ENCODE data around the gene CCDC121.
A peak's percentile ranks its signal among the peaks of the same experiment; 100 is the strongest.
"Not testable (repeated sequence)": the region's sequence is repeated elsewhere in the genome, so short reads cannot be mapped to it uniquely, and the experiment has no call there.

Gene CCDC121

DNA sequence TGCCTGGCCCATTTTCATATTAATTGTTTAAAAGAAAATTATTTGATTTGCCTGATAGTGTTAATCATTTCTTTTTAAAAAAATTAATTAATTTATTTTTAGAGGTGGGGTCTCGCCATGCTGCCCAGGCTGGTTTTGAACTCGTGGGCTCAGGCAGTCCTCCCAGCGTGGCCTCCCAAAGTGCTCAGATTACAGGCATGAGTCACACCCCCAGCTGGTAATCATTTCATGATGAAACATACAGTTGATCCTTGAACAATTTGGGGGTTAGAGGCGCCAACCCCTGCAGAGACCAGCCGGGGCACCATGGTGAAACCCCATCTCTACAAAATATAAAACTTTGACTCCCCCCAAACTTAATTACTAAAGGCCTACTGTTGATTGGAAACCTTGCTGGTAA is 8.0 kb upstream of the CCDC121 start:
- Histone ChIP-seq H3K9me3 (ENCODE audit: control extremely low read depth in 1 of 5, control insufficient read depth in 4 of 5, insufficient read depth in 2 of 5, low read depth in 1 of 5, low read length in 4 of 5) (no peaks in the 10 kb centered on the region), H3K4me1 (ENCODE audit: control extremely low read depth in 1 of 4, control insufficient read depth in 4 of 4, insufficient read depth in 4 of 4, low read length in 3 of 4) (no peaks in the 10 kb centered on the region), H3K27me3 (replicated peaks in 2 of 5; ENCODE audit: control insufficient read depth in 4 of 5, insufficient read depth in 5 of 5, low read length in 4 of 5) (no peaks in the 10 kb centered on the region), H3K36me3 (ENCODE audit: control insufficient read depth in 4 of 4, insufficient read depth in 4 of 4, low read length in 3 of 4) (peaks cover 41 to 93% (median 53%) of the 10 kb centered on the region in 4 experiments), H3K27ac (ENCODE audit: insufficient read depth in 1 of 2, low read depth in 1 of 2, low read length in 2 of 2, poor library complexity in 1 of 2, severe bottlenecking in 2 of 2) (no peak overlapping the region), H3K4me3 (ENCODE audit: control insufficient read depth in 1 of 7, extremely low read depth in 1 of 7, insufficient read depth in 4 of 7, low read depth in 2 of 7, low read length in 6 of 7) (no peak overlapping the region)
- ChIA-PET CTCF (interaction anchor here (1.0 kb wide), 1 partner anchor 9 kb away, joined by 3 read pairs; no protein-coding TSS in a partner anchor), POLR2A (no interaction called here)
- DNase-seq = no peak
- WGBS (ENCODE audit: insufficient coverage) = 100% methylated on average over 4 of the region's 5 CpGs

DNA sequence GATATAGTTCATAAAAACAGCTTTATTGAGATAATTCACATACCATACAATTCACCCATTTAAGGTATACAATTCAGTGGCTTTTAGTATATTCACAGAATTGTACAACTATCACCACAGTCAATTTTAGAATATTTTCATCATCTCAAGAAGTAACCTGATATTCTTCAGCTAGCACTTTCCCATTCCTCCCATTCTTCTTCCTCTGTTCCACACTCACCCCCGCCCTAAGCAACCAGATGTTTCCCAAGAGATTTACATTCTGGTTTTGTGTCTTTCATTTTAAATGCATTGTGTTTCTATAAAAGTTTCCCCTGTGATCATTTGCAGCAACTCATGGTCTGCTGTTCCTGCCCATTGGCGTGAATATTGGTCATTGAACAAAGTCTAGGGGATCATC is 5.5 kb upstream of the CCDC121 start:
- H3K27ac ChIP-seq (ENCODE audit: insufficient read depth in 1 of 2, low read depth in 1 of 2, low read length in 2 of 2, poor library complexity in 1 of 2, severe bottlenecking in 2 of 2) = no peak overlapping the region
- CTCF ChIA-PET = interaction anchor here (0.7 kb wide), 1 partner anchor 145 kb away, joined by 3 read pairs; no protein-coding TSS in a partner anchor
- no peak overlapping the region for H3K4me3 ChIP-seq (ENCODE audit: control insufficient read depth in 1 of 7, extremely low read depth in 1 of 7, insufficient read depth in 4 of 7, low read depth in 2 of 7, low read length in 6 of 7)
- no CpG with 5 or more reads among the region's 2 CpGs for WGBS (ENCODE audit: insufficient coverage)
- peaks cover 4 to 7% (median 5%) of the 10 kb centered on the region in 4 experiments for H3K4me1 ChIP-seq (ENCODE audit: control extremely low read depth in 1 of 4, control insufficient read depth in 4 of 4, insufficient read depth in 4 of 4, low read length in 3 of 4)
- no peaks in the 10 kb centered on the region for H3K27me3 ChIP-seq (replicated peaks in 2 of 5; ENCODE audit: control insufficient read depth in 4 of 5, insufficient read depth in 5 of 5, low read length in 4 of 5)
- DNase-seq = no peak
- H3K9me3 ChIP-seq (ENCODE audit: control extremely low read depth in 1 of 5, control insufficient read depth in 4 of 5, insufficient read depth in 2 of 5, low read depth in 1 of 5, low read length in 4 of 5) = no peaks in the 10 kb centered on the region
- POLR2A ChIA-PET = no interaction called here
- peaks cover 28 to 82% (median 51%) of the 10 kb centered on the region in 4 experiments for H3K36me3 ChIP-seq (ENCODE audit: control insufficient read depth in 4 of 4, insufficient read depth in 4 of 4, low read length in 3 of 4)

DNA sequence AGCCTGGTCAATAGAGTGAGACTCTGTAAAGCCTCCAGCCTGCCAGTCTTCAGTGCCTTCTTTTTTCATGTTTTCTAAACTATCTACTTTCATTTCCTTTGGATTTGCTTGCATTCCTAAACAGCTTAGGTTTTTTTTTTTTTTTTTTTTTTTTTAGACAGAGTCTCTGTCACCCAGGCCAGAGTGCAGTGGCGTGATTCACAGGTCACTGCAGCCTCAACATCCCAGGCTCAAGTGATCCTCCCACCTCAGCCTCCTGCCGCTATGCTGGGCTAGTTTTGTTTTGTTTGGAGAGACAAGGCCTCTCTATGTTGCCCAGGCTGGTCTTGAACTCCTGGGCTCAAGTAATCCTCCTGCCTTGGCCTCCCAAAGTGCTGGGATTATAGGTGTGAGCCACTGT is 1.4 kb upstream of the CCDC121 start:
- WGBS (ENCODE audit: insufficient coverage) = no CpG with 5 or more reads among the region's 2 CpGs
- peaks cover 11 to 43% (median 32%) of the 10 kb centered on the region in 4 experiments for H3K36me3 ChIP-seq (ENCODE audit: control insufficient read depth in 4 of 4, insufficient read depth in 4 of 4, low read length in 3 of 4)
- CTCF ChIA-PET; DNase-seq; H3K27me3 ChIP-seq (replicated peaks in 2 of 5; ENCODE audit: control insufficient read depth in 4 of 5, insufficient read depth in 5 of 5, low read length in 4 of 5); POLR2A ChIA-PET; H3K27ac ChIP-seq (ENCODE audit: insufficient read depth in 1 of 2, low read depth in 1 of 2, low read length in 2 of 2, poor library complexity in 1 of 2, severe bottlenecking in 2 of 2); H3K9me3 ChIP-seq (ENCODE audit: control extremely low read depth in 1 of 5, control insufficient read depth in 4 of 5, insufficient read depth in 2 of 5, low read depth in 1 of 5, low read length in 4 of 5): not testable (repeated sequence)
- peaks cover 17 to 35% (median 29%) of the 10 kb centered on the region in 4 experiments for H3K4me1 ChIP-seq (ENCODE audit: control extremely low read depth in 1 of 4, control insufficient read depth in 4 of 4, insufficient read depth in 4 of 4, low read length in 3 of 4)
- peak overlapping the region in 1 of 7 experiments; percentile 98 for H3K4me3 ChIP-seq (ENCODE audit: control insufficient read depth in 1 of 7, extremely low read depth in 1 of 7, insufficient read depth in 4 of 7, low read depth in 2 of 7, low read length in 6 of 7)

DNA sequence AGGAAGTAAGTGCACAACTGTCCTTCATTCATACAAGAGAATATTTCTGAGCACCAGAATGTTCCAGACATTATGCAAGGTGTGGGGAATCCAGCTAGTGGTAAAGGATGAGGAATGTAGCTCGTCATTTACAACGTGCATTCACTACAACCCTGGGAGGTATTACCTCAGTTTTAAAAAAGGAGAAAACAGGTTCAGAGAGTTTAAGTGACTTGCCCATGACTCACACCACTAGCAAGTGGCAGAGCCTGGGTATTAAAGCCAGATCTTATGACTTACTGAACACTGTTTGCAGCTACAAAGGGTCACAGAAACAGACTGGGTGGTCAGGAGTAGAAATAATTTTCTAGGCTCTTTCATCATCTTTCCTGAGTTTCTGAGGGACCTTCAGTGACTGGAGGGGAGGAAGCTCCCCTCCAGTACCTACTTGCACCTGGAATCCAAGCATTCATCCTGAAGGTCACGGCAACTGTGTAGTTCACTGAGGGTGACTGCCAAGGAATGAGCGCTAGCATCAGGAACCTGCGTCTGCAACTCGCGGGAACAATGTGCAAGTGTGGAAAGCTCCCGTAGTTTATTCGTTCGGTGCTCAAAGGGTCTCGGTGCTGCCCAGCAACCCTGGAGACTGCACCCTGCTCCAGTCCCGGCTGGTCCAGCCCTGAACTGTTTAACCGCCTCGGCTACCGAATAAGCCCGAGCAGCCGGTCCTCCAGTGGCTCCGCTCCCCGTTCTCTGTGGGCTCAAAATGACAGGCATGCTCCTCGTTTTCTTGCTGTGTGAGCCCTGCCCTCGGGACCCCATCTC is 647 bp downstream of the CCDC121 start:
- Histone ChIP-seq H3K27ac (ENCODE audit: insufficient read depth in 1 of 2, low read depth in 1 of 2, low read length in 2 of 2, poor library complexity in 1 of 2, severe bottlenecking in 2 of 2) (peak overlapping the region; percentile 36 to 93), H3K36me3 (ENCODE audit: control insufficient read depth in 4 of 4, insufficient read depth in 4 of 4, low read length in 3 of 4) (peaks cover 9 to 39% (median 30%) of the 10 kb centered on the region in 4 experiments), H3K4me3 (ENCODE audit: control insufficient read depth in 1 of 7, extremely low read depth in 1 of 7, insufficient read depth in 4 of 7, low read depth in 2 of 7, low read length in 6 of 7) (peak overlapping the region; percentile 84 to 99 (median 97)), H3K27me3 (replicated peaks in 2 of 5; ENCODE audit: control insufficient read depth in 4 of 5, insufficient read depth in 5 of 5, low read length in 4 of 5) (no peaks in the 10 kb centered on the region), H3K9me3 (ENCODE audit: control extremely low read depth in 1 of 5, control insufficient read depth in 4 of 5, insufficient read depth in 2 of 5, low read depth in 1 of 5, low read length in 4 of 5) (no peaks in the 10 kb centered on the region), H3K4me1 (ENCODE audit: control extremely low read depth in 1 of 4, control insufficient read depth in 4 of 4, insufficient read depth in 4 of 4, low read length in 3 of 4) (peaks cover 17 to 35% (median 29%) of the 10 kb centered on the region in 4 experiments)
- DNase-seq = peak in 2 of 3 donors; percentile 29 to 55
- WGBS (ENCODE audit: insufficient coverage) = 1% methylated on average over 8 of the region's 21 CpGs
- CTCF ChIA-PET = interaction anchor here (0.7 to 2.8 kb wide), 5 partner anchors 12 to 55 kb away, joined by 3 to 7 read pairs (median 3); partner anchors contain the start of genes SLC4A1AP and SUPT7L
- POLR2A ChIA-PET = interaction anchor here (0.6 kb wide), 1 partner anchor 53 kb away, joined by 4 read pairs; no protein-coding TSS in a partner anchor

DNA sequence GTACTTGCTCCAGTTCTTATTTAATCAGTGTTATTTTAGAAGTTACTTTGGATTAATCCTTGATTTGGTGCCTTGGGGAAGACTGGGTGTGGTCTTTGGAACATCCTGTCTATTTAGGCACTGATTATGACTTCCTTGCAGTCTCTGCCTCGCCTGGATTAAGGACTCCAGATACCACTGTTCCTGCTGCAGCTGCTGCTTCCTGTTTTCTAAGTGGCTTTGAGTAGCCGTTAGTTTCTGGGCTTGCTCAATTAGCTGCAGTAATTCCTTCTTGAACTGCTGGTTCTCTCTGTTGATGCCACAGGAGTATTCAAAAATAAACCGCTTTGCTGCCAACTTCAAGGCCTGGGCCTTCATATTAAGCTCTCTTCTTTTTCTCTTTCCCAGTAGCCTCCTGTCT is 1.9 kb downstream of the CCDC121 start:
- H3K27me3 ChIP-seq (replicated peaks in 2 of 5; ENCODE audit: control insufficient read depth in 4 of 5, insufficient read depth in 5 of 5, low read length in 4 of 5); POLR2A ChIA-PET; H3K9me3 ChIP-seq (ENCODE audit: control extremely low read depth in 1 of 5, control insufficient read depth in 4 of 5, insufficient read depth in 2 of 5, low read depth in 1 of 5, low read length in 4 of 5): not testable (repeated sequence)
- Histone ChIP-seq H3K36me3 (ENCODE audit: control insufficient read depth in 4 of 4, insufficient read depth in 4 of 4, low read length in 3 of 4) (peaks cover 12 to 40% (median 29%) of the 10 kb centered on the region in 4 experiments), H3K4me1 (ENCODE audit: control extremely low read depth in 1 of 4, control insufficient read depth in 4 of 4, insufficient read depth in 4 of 4, low read length in 3 of 4) (peaks cover 17 to 35% (median 29%) of the 10 kb centered on the region in 4 experiments), H3K4me3 (ENCODE audit: control insufficient read depth in 1 of 7, extremely low read depth in 1 of 7, insufficient read depth in 4 of 7, low read depth in 2 of 7, low read length in 6 of 7) (peak overlapping the region in 3 of 7 experiments; percentile 19 to 30 (median 21)), H3K27ac (ENCODE audit: insufficient read depth in 1 of 2, low read depth in 1 of 2, low read length in 2 of 2, poor library complexity in 1 of 2, severe bottlenecking in 2 of 2) (peak overlapping the region; percentile 29 to 93)
- peak; percentile 18 to 68 (median 44) for DNase-seq
- CTCF ChIA-PET = interaction anchor here (2.8 kb wide), 1 partner anchor 56 kb away, joined by 7 read pairs; no protein-coding TSS in a partner anchor
- 0% methylated on average over 1 of the region's 3 CpGs for WGBS (ENCODE audit: insufficient coverage)

DNA sequence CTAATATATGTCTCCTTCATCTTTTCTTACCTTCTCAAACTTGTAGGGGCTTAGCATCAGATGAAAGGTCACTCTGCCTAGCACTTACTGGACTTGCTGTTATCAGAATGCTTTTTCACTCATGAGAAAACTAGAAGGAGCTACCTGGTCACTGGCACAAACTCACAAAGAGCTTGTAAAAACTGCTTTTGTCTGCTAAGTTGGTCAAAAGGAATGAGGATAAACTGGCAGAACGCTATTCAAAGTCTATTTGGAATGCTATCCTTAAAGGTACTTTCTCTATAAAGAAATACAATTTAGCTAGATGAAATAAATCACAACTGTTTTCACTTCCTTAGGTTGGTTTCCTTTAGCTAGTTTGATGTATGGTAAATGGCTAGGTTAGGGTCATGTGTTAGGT is 2.5 kb downstream of the CCDC121 start:
- CTCF ChIA-PET = interaction anchor here (2.8 kb wide), 1 partner anchor 57 kb away, joined by 7 read pairs; no protein-coding TSS in a partner anchor
- H3K27ac ChIP-seq (ENCODE audit: insufficient read depth in 1 of 2, low read depth in 1 of 2, low read length in 2 of 2, poor library complexity in 1 of 2, severe bottlenecking in 2 of 2) = peak overlapping the region in 1 of 2 experiments; percentile 93
- POLR2A ChIA-PET = not testable (repeated sequence)

DNA sequence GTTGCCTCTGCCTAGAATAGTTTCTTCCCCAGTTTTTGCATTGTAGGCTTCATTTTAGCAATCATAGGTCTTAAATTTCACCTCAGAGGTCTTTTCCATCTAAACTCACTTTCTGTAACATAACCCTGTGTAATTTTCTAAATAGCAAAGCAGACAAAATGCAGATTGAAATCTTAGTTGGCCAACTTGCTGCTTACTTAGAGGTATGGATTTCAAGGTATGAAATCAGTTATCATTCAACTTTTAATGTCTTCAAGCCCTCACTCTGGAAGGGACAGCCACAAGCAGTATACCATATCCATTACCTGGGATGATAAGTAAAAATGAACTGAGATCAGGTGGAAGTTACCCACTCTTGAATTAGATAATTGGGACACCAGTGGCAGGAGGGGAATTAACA is 3.9 kb downstream of the CCDC121 start:
- ChIA-PET CTCF (interaction anchor here (1.1 kb wide), 1 partner anchor 22 kb away, joined by 3 read pairs; no protein-coding TSS in a partner anchor), POLR2A (no interaction called here)
- Histone ChIP-seq H3K27ac (ENCODE audit: insufficient read depth in 1 of 2, low read depth in 1 of 2, low read length in 2 of 2, poor library complexity in 1 of 2, severe bottlenecking in 2 of 2) (no peak overlapping the region), H3K36me3 (ENCODE audit: control insufficient read depth in 4 of 4, insufficient read depth in 4 of 4, low read length in 3 of 4) (peaks cover 17 to 43% (median 31%) of the 10 kb centered on the region in 4 experiments), H3K27me3 (replicated peaks in 2 of 5; ENCODE audit: control insufficient read depth in 4 of 5, insufficient read depth in 5 of 5, low read length in 4 of 5) (no peaks in the 10 kb centered on the region), H3K4me1 (ENCODE audit: control extremely low read depth in 1 of 4, control insufficient read depth in 4 of 4, insufficient read depth in 4 of 4, low read length in 3 of 4) (peaks cover 17 to 34% (median 32%) of the 10 kb centered on the region in 4 experiments), H3K4me3 (ENCODE audit: control insufficient read depth in 1 of 7, extremely low read depth in 1 of 7, insufficient read depth in 4 of 7, low read depth in 2 of 7, low read length in 6 of 7) (no peak overlapping the region), H3K9me3 (ENCODE audit: control extremely low read depth in 1 of 5, control insufficient read depth in 4 of 5, insufficient read depth in 2 of 5, low read depth in 1 of 5, low read length in 4 of 5) (no peaks in the 10 kb centered on the region)
- no peak for DNase-seq

More for the DNA sequence above, 2.5 kb downstream of the CCDC121 start:
- not testable (repeated sequence) for H3K9me3 ChIP-seq (ENCODE audit: control extremely low read depth in 1 of 5, control insufficient read depth in 4 of 5, insufficient read depth in 2 of 5, low read depth in 1 of 5, low read length in 4 of 5); DNase-seq; H3K4me3 ChIP-seq (ENCODE audit: control insufficient read depth in 1 of 7, extremely low read depth in 1 of 7, insufficient read depth in 4 of 7, low read depth in 2 of 7, low read length in 6 of 7); H3K27me3 ChIP-seq (replicated peaks in 2 of 5; ENCODE audit: control insufficient read depth in 4 of 5, insufficient read depth in 5 of 5, low read length in 4 of 5)
- Histone ChIP-seq H3K4me1 (ENCODE audit: control extremely low read depth in 1 of 4, control insufficient read depth in 4 of 4, insufficient read depth in 4 of 4, low read length in 3 of 4) (peaks cover 17 to 35% (median 30%) of the 10 kb centered on the region in 4 experiments), H3K36me3 (ENCODE audit: control insufficient read depth in 4 of 4, insufficient read depth in 4 of 4, low read length in 3 of 4) (peaks cover 15 to 40% (median 27%) of the 10 kb centered on the region in 4 experiments)
- no CpG with 5 or more reads among the region's 1 CpG for WGBS (ENCODE audit: insufficient coverage)

All from common myeloid progenitor, CD34-positive (primary cell).